ENCODE results near the gene TATDN2.

TATDN2 gene

GRCh38 chr3:10322352-10322710, 74.1 kb downstream of the TATDN2 start:
- peak; percentile 40 for TF ChIP-seq CTCF (IDR thresholded peaks at IDR 0.05; ENCODE audit: insufficient read depth, missing control alignments)
- FAIRE-seq = no peak
- DNase-seq (ENCODE audit: insufficient read length, low spot score) = no peak

- no peak for FAIRE-seq
- no peak for DNase-seq (ENCODE audit: insufficient read length, low spot score)
- TF ChIP-seq CTCF (IDR thresholded peaks at IDR 0.05; ENCODE audit: insufficient read depth, missing control alignments) = no peak
Observed at GRCh38 chr3:10327592-10327991, 79.3 kb downstream of the TATDN2 start.

- FAIRE-seq = no peak
- no peak for DNase-seq (ENCODE audit: insufficient read length, low spot score)
- TF ChIP-seq CTCF (IDR thresholded peaks at IDR 0.05; ENCODE audit: insufficient read depth, missing control alignments) = no peak
Observed at GRCh38 chr3:10328460-10329071, 80.3 kb downstream of the TATDN2 start.

GRCh38 chr3:10329495-10330015, 81.3 kb downstream of the TATDN2 start:
- no peak for TF ChIP-seq CTCF (IDR thresholded peaks at IDR 0.05; ENCODE audit: insufficient read depth, missing control alignments)
- DNase-seq (ENCODE audit: insufficient read length, low spot score) = no peak
- no peak for FAIRE-seq

- FAIRE-seq = no peak
- TF ChIP-seq CTCF (IDR thresholded peaks at IDR 0.05; ENCODE audit: insufficient read depth, missing control alignments) = no peak
Observed at GRCh38 chr3:10330319-10330718, 82.1 kb downstream of the TATDN2 start.

More at GRCh38 chr3:10330319-10330718, 82.1 kb downstream of the TATDN2 start:
- DNase-seq (ENCODE audit: insufficient read length, low spot score) = no peak

Measured in D721Med (cell line).